ENCODE measurements around the gene MAGI1. TPM values are rescaled to one million over a fixed set of nuclear protein-coding genes. Genes with fewer than 3 reads are reported as not detected.
A peak's percentile ranks its signal among the peaks of the same experiment; 100 is the strongest.

MAGI1 gene
- total RNA-seq, 3 donors from 2014 or later = 22.1 to 94.4 (median 70.5) TPM

DNA sequence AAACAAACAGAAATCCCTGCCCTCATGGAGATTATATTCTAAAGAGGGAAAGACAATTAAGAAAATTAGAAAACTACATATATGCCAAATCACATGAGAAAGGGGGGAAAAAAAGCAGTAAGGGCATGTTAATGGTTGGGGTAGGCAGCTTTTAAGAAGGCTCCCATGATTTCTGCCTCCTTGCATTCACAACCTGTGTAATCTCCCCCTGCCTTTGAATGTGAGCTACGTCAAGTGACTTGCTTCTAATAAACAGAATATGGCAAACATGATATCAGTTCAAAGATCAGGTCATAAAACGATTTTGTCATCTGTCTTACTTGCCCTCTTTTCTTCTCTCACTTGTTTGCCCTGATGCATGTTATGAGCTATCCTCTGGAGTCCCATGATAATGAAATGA lies 677.3 kb downstream of the MAGI1 start:
- Histone ChIP-seq H3K27ac (no peak overlapping the region), H3K9me3 (no peaks in the 10 kb centered on the region), H3K4me3 (no peak overlapping the region), H3K27me3 (no peaks in the 10 kb centered on the region), H3K4me1 (no peaks in the 10 kb centered on the region), H3K36me3 (no peaks in the 10 kb centered on the region)
- DNase-seq (ENCODE audit: low spot score in 2 of 2) = no peak
- TF ChIP-seq POLR2A (IDR thresholded peaks at IDR 0.05) (no peak), POLR2AphosphoS5 (IDR thresholded peaks at IDR 0.05) (no peak)
- TF ChIP-seq, protein P1, sequence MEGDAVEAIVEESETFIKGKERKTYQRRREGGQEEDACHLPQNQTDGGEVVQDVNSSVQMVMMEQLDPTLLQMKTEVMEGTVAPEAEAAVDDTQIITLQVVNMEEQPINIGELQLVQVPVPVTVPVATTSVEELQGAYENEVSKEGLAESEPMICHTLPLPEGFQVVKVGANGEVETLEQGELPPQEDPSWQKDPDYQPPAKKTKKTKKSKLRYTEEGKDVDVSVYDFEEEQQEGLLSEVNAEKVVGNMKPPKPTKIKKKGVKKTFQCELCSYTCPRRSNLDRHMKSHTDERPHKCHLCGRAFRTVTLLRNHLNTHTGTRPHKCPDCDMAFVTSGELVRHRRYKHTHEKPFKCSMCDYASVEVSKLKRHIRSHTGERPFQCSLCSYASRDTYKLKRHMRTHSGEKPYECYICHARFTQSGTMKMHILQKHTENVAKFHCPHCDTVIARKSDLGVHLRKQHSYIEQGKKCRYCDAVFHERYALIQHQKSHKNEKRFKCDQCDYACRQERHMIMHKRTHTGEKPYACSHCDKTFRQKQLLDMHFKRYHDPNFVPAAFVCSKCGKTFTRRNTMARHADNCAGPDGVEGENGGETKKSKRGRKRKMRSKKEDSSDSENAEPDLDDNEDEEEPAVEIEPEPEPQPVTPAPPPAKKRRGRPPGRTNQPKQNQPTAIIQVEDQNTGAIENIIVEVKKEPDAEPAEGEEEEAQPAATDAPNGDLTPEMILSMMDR (IDR thresholded peaks at IDR 0.05) = no peak
- intact Hi-C loops (cut with DNase I; ENCODE audit: low total_unique reads) = no loop called here

DNA sequence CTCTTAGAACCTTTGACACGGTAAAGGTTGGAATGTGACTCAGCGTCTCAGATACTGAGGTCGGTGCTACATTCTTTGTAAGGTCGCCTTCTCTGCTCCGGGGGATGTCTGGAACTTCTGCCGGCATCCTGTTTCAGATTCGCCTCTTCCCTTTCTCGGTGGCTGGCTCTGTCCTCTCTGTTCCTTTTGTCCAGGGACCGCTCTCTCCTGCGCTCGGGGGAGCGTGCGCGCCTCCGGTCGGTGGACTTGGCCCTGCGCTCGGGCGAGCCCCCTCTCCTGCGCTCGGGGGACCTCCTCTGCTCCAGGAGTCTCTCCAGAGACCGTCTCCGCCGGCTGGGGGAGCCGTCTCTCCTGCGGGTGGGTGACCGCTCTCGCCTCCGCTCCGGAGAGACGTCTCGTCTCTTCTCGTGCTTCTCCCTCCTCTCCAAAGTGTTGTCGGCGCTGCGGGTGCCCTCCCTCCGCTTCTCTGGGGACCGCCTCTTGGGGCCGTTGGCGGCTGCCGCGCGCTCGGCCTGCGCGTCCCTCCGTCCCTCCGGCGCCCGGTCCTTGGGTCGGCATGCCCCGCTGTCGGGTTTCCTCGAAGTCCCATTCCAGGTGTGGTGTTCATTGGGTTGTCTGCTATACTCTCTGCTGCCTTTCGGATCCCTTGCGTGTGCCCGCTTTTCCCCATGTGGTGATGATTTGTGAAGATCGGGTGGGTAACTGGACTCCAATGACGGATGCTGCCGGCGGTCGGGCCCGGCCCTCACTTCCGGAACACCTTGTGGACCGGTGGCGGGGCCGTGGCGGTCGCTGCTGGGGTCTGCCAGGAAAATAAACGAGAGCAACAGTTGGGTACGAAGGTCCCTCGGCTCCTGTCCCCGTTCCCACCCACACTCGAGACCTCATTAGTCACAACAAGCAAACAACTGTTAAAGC lies 682.1 kb downstream of the MAGI1 start:
- no peaks in the 10 kb centered on the region for H3K36me3 ChIP-seq
- TF ChIP-seq POLR2A (IDR thresholded peaks at IDR 0.05) = no peak
- TF ChIP-seq, protein P1 (IDR thresholded peaks at IDR 0.05) = no peak
- TF ChIP-seq POLR2AphosphoS5 (IDR thresholded peaks at IDR 0.05) = no peak

DNA sequence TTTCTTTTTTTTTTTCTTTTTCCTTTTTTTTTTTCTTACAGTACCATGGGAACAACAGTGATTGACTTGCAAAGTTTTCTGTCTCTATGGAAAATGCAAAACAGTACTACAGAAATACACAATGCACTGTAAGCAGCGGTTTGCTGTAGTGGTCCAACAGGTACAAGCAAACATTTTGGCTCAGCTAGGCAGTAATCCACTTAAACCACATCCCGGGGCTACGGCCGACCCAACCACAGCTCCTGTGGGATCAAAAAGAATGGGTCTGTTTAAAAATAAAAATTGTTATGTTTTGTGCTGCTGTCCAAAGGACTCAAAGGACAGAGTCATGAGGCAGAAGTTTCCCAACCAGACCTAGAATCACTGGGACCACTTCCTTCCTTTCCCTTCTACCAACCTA lies 683.8 kb downstream of the MAGI1 start:
- no peaks in the 10 kb centered on the region for H3K27me3 ChIP-seq
- intact Hi-C loops (cut with DNase I; ENCODE audit: low total_unique reads) = no loop called here
- no peak for DNase-seq (ENCODE audit: low spot score in 2 of 2)
- no peaks in the 10 kb centered on the region for H3K36me3 ChIP-seq
- H3K4me3 ChIP-seq = no peak overlapping the region
- no peaks in the 10 kb centered on the region for H3K9me3 ChIP-seq
- TF ChIP-seq POLR2AphosphoS5 (IDR thresholded peaks at IDR 0.05) (no peak), POLR2A (IDR thresholded peaks at IDR 0.05) (no peak)
- TF ChIP-seq, protein P1 (IDR thresholded peaks at IDR 0.05) = no peak
- no peaks in the 10 kb centered on the region for H3K4me1 ChIP-seq
- H3K27ac ChIP-seq = no peak overlapping the region

More for the DNA sequence above, 682.1 kb downstream of the MAGI1 start:
- Histone ChIP-seq H3K4me3 (peak overlapping the region in 2 of 3 donors; percentile 41 to 52), H3K9me3 (no peaks in the 10 kb centered on the region), H3K27me3 (no peaks in the 10 kb centered on the region), H3K4me1 (no peaks in the 10 kb centered on the region), H3K27ac (no peak overlapping the region)
- intact Hi-C loops (cut with DNase I; ENCODE audit: low total_unique reads) = no loop called here
- no peak for DNase-seq (ENCODE audit: low spot score in 2 of 2)

DNA sequence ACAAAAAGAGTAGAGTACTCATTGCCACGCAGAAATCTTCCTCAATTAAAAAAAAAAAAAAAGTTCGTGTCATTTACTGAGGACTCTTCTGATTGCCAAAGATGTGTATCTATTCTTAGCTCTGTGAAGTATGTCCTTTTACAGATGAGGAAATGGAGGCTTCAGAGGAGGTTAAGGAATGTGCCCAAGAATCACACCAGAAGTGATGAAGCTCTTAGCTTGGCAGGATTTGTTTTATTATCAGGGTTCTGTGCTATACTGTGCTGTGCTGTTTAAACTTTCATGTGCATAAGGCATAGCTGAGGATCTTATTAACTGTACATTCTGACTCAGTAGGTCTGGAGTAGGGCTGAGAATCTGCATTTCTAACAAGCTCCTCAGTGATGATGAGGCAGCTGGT lies 685.8 kb downstream of the MAGI1 start:
- H3K4me1 ChIP-seq = no peaks in the 10 kb centered on the region
- H3K36me3 ChIP-seq = no peaks in the 10 kb centered on the region
- H3K4me3 ChIP-seq = no peak overlapping the region
- H3K27me3 ChIP-seq = no peaks in the 10 kb centered on the region
- H3K9me3 ChIP-seq = no peaks in the 10 kb centered on the region
- DNase-seq (ENCODE audit: low spot score in 2 of 2) = no peak
- intact Hi-C loops (cut with DNase I; ENCODE audit: low total_unique reads) = no loop called here
- TF ChIP-seq POLR2A (IDR thresholded peaks at IDR 0.05) (no peak), POLR2AphosphoS5 (IDR thresholded peaks at IDR 0.05) (no peak)
- TF ChIP-seq, protein P1 (IDR thresholded peaks at IDR 0.05) = no peak
- H3K27ac ChIP-seq = no peak overlapping the region

DNA sequence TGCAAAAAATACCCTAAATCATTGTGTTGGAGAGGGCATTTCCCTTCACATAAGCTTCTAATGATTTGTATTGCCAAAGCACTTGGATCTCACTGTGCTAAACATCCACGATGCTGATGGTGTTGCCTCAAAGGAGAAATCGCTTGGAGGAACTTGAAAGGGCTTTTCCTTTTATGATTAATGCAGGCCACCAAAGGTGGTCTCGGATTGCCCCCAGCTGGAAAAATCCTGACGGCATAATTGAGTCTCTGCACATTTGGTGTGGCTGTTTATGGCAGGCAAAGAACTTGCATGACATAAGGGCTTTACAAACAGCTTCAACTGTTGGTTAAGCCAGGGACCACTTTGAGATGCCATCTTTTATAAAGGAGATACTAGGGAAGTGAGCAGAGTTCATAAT lies 687.0 kb downstream of the MAGI1 start:
- no peaks in the 10 kb centered on the region for H3K27me3 ChIP-seq
- no peaks in the 10 kb centered on the region for H3K9me3 ChIP-seq
- no peak for DNase-seq (ENCODE audit: low spot score in 2 of 2)
- intact Hi-C loops (cut with DNase I; ENCODE audit: low total_unique reads) = no loop called here
- H3K27ac ChIP-seq = no peak overlapping the region
- TF ChIP-seq POLR2AphosphoS5 (IDR thresholded peaks at IDR 0.05) (no peak), POLR2A (IDR thresholded peaks at IDR 0.05) (no peak)
- TF ChIP-seq, protein P1 (IDR thresholded peaks at IDR 0.05) = no peak
- H3K4me3 ChIP-seq = no peak overlapping the region
- H3K4me1 ChIP-seq = no peaks in the 10 kb centered on the region
- H3K36me3 ChIP-seq = no peaks in the 10 kb centered on the region

All from breast epithelium (tissue), 4 donors.